HG02938 (cell line): ENCODE results near the gene CLIC3.

Experiments
- ATAC-seq: cut with Tn5 transposase; IDR thresholded peaks from one replicate; pipeline ENCODE4 v1.9.1; 2021; ENCODE audit warnings: mild to moderate bottlenecking, moderate library complexity; ENCODE audit not compliant: unreplicated experiment

The CLIC3 gene

GRCh38 chr9:136983167-136983566, 13.2 kb downstream of the CLIC3 start:
- ATAC-seq, result no peak

- no peak for ATAC-seq
Observed at GRCh38 chr9:136982232-136983051, 13.9 kb downstream of the CLIC3 start, which contains the start of gene LCNL1. TSS of gene LCNL1 (plus strand) at chr9:136982993. CDS start at chr9:136983587, 594 bp downstream.

- no peak for ATAC-seq
Observed at GRCh38 chr9:136981588-136982231, 14.7 kb downstream of the CLIC3 start.

- ATAC-seq, result no peak
Observed at GRCh38 chr9:136980669-136981478, 15.5 kb downstream of the CLIC3 start.

GRCh38 chr9:136979769-136980587, 16.4 kb downstream of the CLIC3 start:
- ATAC-seq, result no peak

GRCh38 chr9:136978865-136979544, 17.4 kb downstream of the CLIC3 start:
- no peak for ATAC-seq

- no peak for ATAC-seq
Observed at GRCh38 chr9:136978073-136978864, 18.1 kb downstream of the CLIC3 start.

- no peak for ATAC-seq
Observed at GRCh38 chr9:136977649-136978072, 18.7 kb downstream of the CLIC3 start.

GRCh38 chr9:136977223-136977622, 19.1 kb downstream of the CLIC3 start, which contains the start of gene PTGDS:
TSS of gene PTGDS (plus strand) at chr9:136977504. CDS start at chr9:136977579, 75 bp downstream.
- ATAC-seq, result no peak

GRCh38 chr9:136975644-136976043, 20.7 kb downstream of the CLIC3 start:
- ATAC-seq, result no peak

- no peak for ATAC-seq
Observed at GRCh38 chr9:136974817-136975535, 21.4 kb downstream of the CLIC3 start.

GRCh38 chr9:136973618-136974617, 22.4 kb downstream of the CLIC3 start:
- no peak for ATAC-seq

- ATAC-seq, result no peak
Observed at GRCh38 chr9:136972743-136973142, 23.6 kb downstream of the CLIC3 start.

- ATAC-seq, result no peak
Observed at GRCh38 chr9:136972335-136972734, 24.0 kb downstream of the CLIC3 start.

- ATAC-seq, result no peak
Observed at GRCh38 chr9:136971746-136972145, 24.6 kb downstream of the CLIC3 start.

- no peak for ATAC-seq
Observed at GRCh38 chr9:136970361-136970760, 26.0 kb downstream of the CLIC3 start.

GRCh38 chr9:136969774-136970173, 26.6 kb downstream of the CLIC3 start:
- ATAC-seq, result no peak
